DND-41 (cell line): ENCODE measurements around the gene HDGF.

Experiments used
- EZH2 ChIP-seq: IDR thresholded peaks from 3 replicates; pipeline ENCODE4 v1.6.1; 2012; ENCODE audit warnings: borderline replicate concordance, low read depth, mild to moderate bottlenecking, moderate library complexity, low read length, inconsistent platforms; ENCODE audit not compliant: severe bottlenecking
- TF ChIP-seq, protein P1 (sequence below): IDR thresholded peaks from 2 replicates; pipeline ENCODE4 v1.5.1; 2012; ENCODE audit warnings: borderline replicate concordance, low read length, moderate library complexity, mild to moderate bottlenecking; ENCODE audit not compliant: poor library complexity, severe bottlenecking; ENCODE audit errors: extremely low read depth

DNA sequence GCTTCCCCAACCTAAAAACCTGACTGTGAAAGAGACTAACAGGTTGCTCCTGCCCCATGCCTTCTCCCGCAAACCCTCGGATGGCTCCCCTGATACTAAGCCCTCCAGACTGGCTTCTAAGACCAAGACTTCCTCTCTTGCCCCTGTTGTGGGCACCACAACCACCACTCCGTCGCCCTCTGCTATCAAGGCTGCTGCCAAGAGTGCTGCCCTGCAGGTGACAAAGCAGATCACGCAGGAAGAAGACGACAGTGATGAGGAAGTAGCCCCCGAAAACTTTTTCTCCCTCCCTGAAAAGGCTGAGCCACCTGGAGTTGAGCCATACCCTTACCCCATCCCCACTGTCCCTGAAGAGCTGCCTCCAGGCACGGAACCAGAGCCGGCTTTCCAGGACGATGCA lies 35.2 kb upstream of the HDGF start:
- TF ChIP-seq, protein P1, sequence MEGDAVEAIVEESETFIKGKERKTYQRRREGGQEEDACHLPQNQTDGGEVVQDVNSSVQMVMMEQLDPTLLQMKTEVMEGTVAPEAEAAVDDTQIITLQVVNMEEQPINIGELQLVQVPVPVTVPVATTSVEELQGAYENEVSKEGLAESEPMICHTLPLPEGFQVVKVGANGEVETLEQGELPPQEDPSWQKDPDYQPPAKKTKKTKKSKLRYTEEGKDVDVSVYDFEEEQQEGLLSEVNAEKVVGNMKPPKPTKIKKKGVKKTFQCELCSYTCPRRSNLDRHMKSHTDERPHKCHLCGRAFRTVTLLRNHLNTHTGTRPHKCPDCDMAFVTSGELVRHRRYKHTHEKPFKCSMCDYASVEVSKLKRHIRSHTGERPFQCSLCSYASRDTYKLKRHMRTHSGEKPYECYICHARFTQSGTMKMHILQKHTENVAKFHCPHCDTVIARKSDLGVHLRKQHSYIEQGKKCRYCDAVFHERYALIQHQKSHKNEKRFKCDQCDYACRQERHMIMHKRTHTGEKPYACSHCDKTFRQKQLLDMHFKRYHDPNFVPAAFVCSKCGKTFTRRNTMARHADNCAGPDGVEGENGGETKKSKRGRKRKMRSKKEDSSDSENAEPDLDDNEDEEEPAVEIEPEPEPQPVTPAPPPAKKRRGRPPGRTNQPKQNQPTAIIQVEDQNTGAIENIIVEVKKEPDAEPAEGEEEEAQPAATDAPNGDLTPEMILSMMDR, result no peak
- TF ChIP-seq EZH2, result no peak
